ENCODE data around the gene BORCS5. TPM values are rescaled to one million over a fixed set of nuclear protein-coding genes. Genes with fewer than 3 reads are reported as not detected.

Gene BORCS5
- total and polyA plus RNA-seq, 2 of the 8 experiments (the other 6 are each of a cell fraction or from before 2014, with no cell fraction given) = 8.3 to 17.4 TPM

GRCh38 chr12:12315838-12316237 lies 41.0 kb upstream of the BORCS5 start (continued):
- no peak for TF ChIP-seq HDAC6 (IDR thresholded peaks at IDR 0.05; ENCODE audit: low read depth, low read length)
- TF ChIP-seq, protein P1, sequence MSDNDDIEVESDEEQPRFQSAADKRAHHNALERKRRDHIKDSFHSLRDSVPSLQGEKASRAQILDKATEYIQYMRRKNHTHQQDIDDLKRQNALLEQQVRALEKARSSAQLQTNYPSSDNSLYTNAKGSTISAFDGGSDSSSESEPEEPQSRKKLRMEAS (IDR thresholded peaks at IDR 0.05) = no peak
- no peak for TF ChIP-seq SRF (IDR thresholded peaks at IDR 0.05; ENCODE audit: low read depth, low read length)
- TF ChIP-seq TEAD4 (IDR thresholded peaks at IDR 0.05; ENCODE audit: low read depth, low read length) = no peak
